ENCODE measurements around the gene ASTL. TPM values are rescaled to one million over a fixed set of nuclear protein-coding genes. Genes with fewer than 3 reads are reported as not detected.

Gene ASTL
- total and polyA plus RNA-seq, 2 of the 13 experiments (the other 11 are each of a cell fraction or from before 2014, with no cell fraction given) = not detected

DNA sequence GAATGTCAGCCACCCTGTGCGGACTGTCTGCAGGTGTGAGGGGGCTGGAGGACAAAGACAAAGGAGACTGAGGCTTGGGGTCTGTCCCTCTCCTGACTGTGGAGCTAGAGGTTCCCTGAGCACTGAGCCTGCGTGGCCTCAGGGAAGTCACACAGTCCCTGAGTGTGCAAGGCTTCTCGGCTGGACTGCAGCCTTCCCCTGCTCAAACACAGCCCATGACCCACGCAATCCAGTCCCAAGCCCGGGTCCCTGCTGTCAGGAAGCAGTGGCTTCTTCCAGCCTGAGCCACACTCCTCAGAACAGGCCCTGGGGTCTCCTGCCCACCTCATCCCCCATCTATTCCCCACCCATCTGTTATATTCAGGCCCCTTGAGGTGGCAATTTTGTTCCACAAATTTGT lies 2.7 kb downstream of the ASTL start:
- BruUV-seq (replicated peaks) = no TSS peak
- no peak overlapping the region for H2AFZ ChIP-seq (ENCODE audit: low read length)
- H3K4me2 ChIP-seq (ENCODE audit: low read depth, low read length) = no peak overlapping the region
- no peak for FAIRE-seq
- ChIA-PET CTCF (ENCODE audit: low intra/inter-chr PET ratio, low total read pairs) (interaction anchor here (0.6 kb wide), 1 partner anchor 143 kb away, joined by 3 read pairs; no protein-coding TSS in a partner anchor), POLR2A (no interaction called here)
- peaks cover 29 to 73% of the 10 kb centered on the region in 2 experiments for H3K27me3 ChIP-seq (ENCODE audit: control insufficient read depth in 1 of 2, insufficient read depth in 2 of 2, low read length in 2 of 2)
- H3K27ac ChIP-seq (ENCODE audit: extremely low read length, insufficient read depth, low read length) = no peak overlapping the region
- intact Hi-C loops (cut with micrococcal nuclease; ENCODE audit: unreplicated experiment) (no loop called here), in situ Hi-C loops (cut with HindIII; ENCODE audit: extremely low pct_ligation_motif_present, low pct_unique_long_range_greater_than_20kb) (loop anchor here (25.0 kb wide), 1 partner anchor 377 kb away; the partner anchor contains the start of gene NEURL3)
- no peak overlapping the region for H3K4me3 ChIP-seq (replicated peaks in 1 of 3; ENCODE audit: insufficient read depth in 1 of 3, low read depth in 2 of 3, low read length in 3 of 3)
- H3K36me3 ChIP-seq (replicated peaks in 1 of 2; ENCODE audit: control insufficient read depth in 1 of 2, insufficient read depth in 2 of 2, low read length in 2 of 2) = no peaks in the 10 kb centered on the region
- no peak for DNase-seq (ENCODE audit: low spot score)
- H3K9ac ChIP-seq (ENCODE audit: insufficient read depth, low read depth, low read length) = no peak overlapping the region
- H3K9me3 ChIP-seq (ENCODE audit: low read length) = no peaks in the 10 kb centered on the region
- H3K79me2 ChIP-seq (ENCODE audit: insufficient read depth, low read length) = no peaks in the 10 kb centered on the region
- WGBS (ENCODE audit: low lambda C conversion rate) = 33% methylated on average over 2 of the region's 5 CpGs
- TF ChIP-seq TSC22D2 (CRISPR knock-in tag; IDR thresholded peaks at IDR 0.05; ENCODE audit: borderline replicate concordance) (no peak), ZNF615 (CRISPR knock-in tag; IDR thresholded peaks at IDR 0.05; ENCODE audit: borderline replicate concordance) (no peak), MXD4 (CRISPR knock-in tag; IDR thresholded peaks at IDR 0.05) (no peak)
- ATAC-seq = no peak
- H3K4me1 ChIP-seq (ENCODE audit: insufficient read depth, low read length) = no peaks in the 10 kb centered on the region
- H4K20me1 ChIP-seq (ENCODE audit: insufficient read depth, low read length) = no peaks in the 10 kb centered on the region

DNA sequence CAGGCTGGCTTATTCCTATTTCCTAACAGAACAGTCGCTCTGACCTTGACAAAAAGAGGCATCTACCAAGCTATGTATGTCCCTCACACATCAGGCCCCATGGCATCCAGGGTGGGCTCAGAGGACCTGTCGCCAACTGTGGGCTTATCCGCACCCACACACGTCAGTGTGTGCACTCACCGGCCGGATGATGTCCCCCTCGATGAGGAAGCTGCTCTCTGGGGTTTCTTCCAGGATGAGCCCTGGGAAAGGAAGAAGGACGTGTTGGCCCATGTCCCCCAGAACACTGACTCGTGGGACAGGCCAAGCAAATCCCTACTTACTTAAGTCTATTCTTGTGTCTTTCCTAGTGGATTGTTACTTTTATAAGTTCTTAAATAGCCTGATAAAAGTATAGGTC lies 3.1 kb downstream of the ASTL start:
- FAIRE-seq (no peak), ATAC-seq (no peak), DNase-seq (ENCODE audit: low spot score) (no peak)
- no peaks in the 10 kb centered on the region for H3K79me2 ChIP-seq (ENCODE audit: insufficient read depth, low read length)
- H3K36me3 ChIP-seq (replicated peaks in 1 of 2; ENCODE audit: control insufficient read depth in 1 of 2, insufficient read depth in 2 of 2, low read length in 2 of 2) = no peaks in the 10 kb centered on the region
- no peak overlapping the region for H3K27ac ChIP-seq (ENCODE audit: extremely low read length, insufficient read depth, low read length)
- no peak overlapping the region for H3K9ac ChIP-seq (ENCODE audit: insufficient read depth, low read depth, low read length)
- WGBS (ENCODE audit: low lambda C conversion rate) = 20% methylated on average over 9 of the region's 9 CpGs
- BruUV-seq (replicated peaks) = no TSS peak
- no peak overlapping the region for H3K4me3 ChIP-seq (replicated peaks in 1 of 3; ENCODE audit: insufficient read depth in 1 of 3, low read depth in 2 of 3, low read length in 3 of 3)
- H2AFZ ChIP-seq (ENCODE audit: low read length) = no peak overlapping the region
- in situ Hi-C loops (cut with HindIII; ENCODE audit: extremely low pct_ligation_motif_present, low pct_unique_long_range_greater_than_20kb) (loop anchor here (25.0 kb wide), 1 partner anchor 377 kb away; the partner anchor contains the start of gene NEURL3), intact Hi-C loops (cut with micrococcal nuclease; ENCODE audit: unreplicated experiment) (no loop called here)
- no peaks in the 10 kb centered on the region for H4K20me1 ChIP-seq (ENCODE audit: insufficient read depth, low read length)
- no peaks in the 10 kb centered on the region for H3K4me1 ChIP-seq (ENCODE audit: insufficient read depth, low read length)
- ChIA-PET CTCF (ENCODE audit: low intra/inter-chr PET ratio, low total read pairs) (no interaction called here), POLR2A (no interaction called here)
- no peaks in the 10 kb centered on the region for H3K9me3 ChIP-seq (ENCODE audit: low read length)
- H3K4me2 ChIP-seq (ENCODE audit: low read depth, low read length) = no peak overlapping the region
- TF ChIP-seq ETV6 (CRISPR knock-in tag; conservative IDR thresholded peaks at IDR 0.05) (no peak), MAFK (conservative IDR thresholded peaks at IDR 0.05 in 1 of 2, IDR thresholded peaks at IDR 0.05 in 1 of 2; ENCODE audit: low read length in 2 of 2) (no peak), PCBP2 (optimal IDR thresholded peaks at IDR 0.05; ENCODE audit: low read depth, low read length, poor library complexity, severe bottlenecking) (no peak), ZNF644 (CRISPR knock-in tag; IDR thresholded peaks at IDR 0.05; ENCODE audit: low read depth) (no peak), TARDBP (CRISPR knock-in tag; IDR thresholded peaks at IDR 0.05) (no peak)
- TF ChIP-seq, protein P1, sequence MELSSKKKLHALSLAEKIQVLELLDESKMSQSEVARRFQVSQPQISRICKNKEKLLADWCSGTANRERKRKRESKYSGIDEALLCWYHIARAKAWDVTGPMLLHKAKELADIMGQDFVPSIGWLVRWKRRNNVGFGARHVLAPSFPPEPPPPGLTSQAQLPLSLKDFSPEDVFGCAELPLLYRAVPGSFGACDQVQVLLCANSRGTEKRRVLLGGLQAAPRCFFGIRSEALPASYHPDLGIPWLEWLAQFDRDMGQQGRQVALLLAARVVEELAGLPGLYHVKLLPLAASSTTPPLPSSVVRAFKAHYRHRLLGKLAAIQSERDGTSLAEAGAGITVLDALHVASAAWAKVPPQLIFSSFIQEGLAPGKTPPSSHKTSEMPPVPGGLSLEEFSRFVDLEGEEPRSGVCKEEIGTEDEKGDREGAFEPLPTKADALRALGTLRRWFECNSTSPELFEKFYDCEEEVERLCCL (CRISPR knock-in tag; IDR thresholded peaks at IDR 0.05; ENCODE audit: borderline replicate concordance) = no peak
- TF ChIP-seq, protein P2, sequence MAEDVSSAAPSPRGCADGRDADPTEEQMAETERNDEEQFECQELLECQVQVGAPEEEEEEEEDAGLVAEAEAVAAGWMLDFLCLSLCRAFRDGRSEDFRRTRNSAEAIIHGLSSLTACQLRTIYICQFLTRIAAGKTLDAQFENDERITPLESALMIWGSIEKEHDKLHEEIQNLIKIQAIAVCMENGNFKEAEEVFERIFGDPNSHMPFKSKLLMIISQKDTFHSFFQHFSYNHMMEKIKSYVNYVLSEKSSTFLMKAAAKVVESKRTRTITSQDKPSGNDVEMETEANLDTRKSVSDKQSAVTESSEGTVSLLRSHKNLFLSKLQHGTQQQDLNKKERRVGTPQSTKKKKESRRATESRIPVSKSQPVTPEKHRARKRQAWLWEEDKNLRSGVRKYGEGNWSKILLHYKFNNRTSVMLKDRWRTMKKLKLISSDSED (CRISPR knock-in tag; IDR thresholded peaks at IDR 0.05) = no peak
- H3K27me3 ChIP-seq (ENCODE audit: control insufficient read depth in 1 of 2, insufficient read depth in 2 of 2, low read length in 2 of 2) = peaks cover 29 to 78% of the 10 kb centered on the region in 2 experiments
